MCF 10A (cell line): Measurements from ENCODE around the gene RANBP6. TPM values are rescaled to one million over a fixed set of nuclear protein-coding genes. Genes with fewer than 3 reads are reported as not detected.

Experiments used
- microRNA-seq: library from miRNA; unstranded; fragments of <30 nt; microRNA quantifications from one replicate; pipeline ENCODE4 v1.2.0, GENCODE V29; 2022
- total RNA-seq: library from RNA; stranded (reverse); gene quantifications from 2 replicates; pipeline ENCODE4 v1.2.3, GENCODE V29; 2022

Gene RANBP6
- total RNA-seq, 1 experiment from 2014 or later = 13.9 TPM

Small RNA genes within 50 kb of the gene (microRNA-seq; reads per million reads assigned to microRNA genes)
- gene MIR4665 = 4.2 reads per million, percentile 32 among the genes with 10 or more reads in this experiment

Other genes with a start within 250 kb of the RANBP6 start
- 13.6 and 17.2 TPM in 2 replicates for gene ERMP1, start 182.5 kb downstream of the RANBP6 start, total RNA-seq
- not detected in 2 replicates for gene MLANA, start 124.7 kb downstream of the RANBP6 start, total RNA-seq
- not detected in 2 replicates for gene IL33, start 200.2 kb upstream of the RANBP6 start, total RNA-seq